ENCODE data around the gene TXN2.
"Not testable (repeated sequence)": the region's sequence is repeated elsewhere in the genome, so short reads cannot be mapped to it uniquely, and the experiment has no call there.

Gene TXN2

DNA sequence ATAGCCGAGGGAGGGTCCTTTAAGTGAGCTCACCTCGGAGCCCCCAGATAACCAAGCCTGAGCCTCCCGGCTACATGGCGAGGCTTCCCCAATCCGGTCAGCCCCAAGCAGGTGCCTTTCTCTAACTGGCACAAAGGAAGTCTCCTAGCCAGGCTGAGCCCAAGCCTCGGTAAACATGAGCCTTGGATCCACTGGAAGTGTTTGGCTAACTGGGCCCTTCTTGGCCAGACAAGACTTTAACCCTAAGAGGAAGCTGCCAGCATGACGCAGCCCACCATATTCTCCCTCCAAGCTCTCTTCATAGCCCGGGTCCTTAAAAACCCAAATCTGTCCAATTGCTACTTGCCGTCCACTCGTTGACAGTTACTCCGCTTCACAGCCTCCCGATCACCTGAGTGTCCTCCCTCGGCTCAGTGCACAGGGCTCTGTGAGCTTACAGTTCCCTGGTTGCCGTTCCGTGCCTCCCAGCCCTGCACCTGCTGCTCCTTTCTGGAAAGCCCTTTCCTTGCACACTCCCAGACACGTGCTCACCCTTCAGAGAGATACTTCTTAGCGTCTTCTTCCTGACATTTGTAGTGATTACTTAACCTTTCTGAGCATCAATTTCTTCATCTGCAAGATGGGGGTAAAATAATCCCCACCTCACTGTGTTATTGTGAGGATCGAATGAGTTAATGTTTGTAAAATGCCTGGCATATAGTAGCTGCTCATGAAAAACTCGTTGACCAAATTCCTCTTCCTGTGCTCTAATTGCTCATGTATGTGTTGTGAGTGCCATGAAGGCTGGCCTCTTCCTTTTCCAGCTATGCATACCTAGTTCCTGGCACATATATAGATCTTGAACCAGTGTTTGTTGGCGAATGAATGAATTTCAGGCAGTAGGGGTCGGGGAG is 25.6 kb downstream of the TXN2 start:
- no peak for DNase-seq (ENCODE audit: low read depth)

DNA sequence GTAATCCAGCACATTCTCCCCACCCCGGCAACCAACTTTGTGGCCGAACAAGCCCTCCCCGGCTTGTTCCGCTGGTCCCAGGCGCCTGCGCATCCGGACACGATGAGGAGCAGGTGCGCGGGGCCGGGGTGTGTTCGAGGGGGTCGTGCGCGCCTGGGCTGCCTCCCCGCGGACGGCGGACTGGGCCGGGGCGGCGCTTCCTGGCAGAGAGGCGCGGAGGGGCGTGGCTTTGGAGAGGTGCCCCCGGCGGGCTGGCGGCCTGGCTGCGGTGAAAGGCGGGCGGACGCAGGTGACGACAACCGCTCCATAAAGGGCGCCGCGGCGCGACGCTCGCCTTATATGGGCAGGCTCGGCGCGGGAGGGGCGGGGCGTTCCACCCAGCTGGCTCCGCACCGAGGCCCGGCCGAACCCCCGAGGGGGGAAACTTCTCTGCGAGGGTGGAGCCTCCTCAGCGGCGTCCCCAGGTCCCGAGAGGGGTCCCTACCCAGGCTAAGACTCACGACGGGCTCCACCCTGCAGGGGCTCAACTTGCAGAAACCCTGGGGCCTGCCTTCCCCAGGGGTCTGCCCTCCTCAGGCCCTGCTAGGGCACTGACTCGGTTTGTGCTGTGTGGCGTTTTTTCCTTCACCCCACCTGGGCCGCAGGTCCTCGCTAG is 26.4 kb downstream of the TXN2 start:
- peak; percentile 95 for DNase-seq (ENCODE audit: low read depth)

- no peak for DNase-seq (ENCODE audit: low read depth)
These were observed 27.5 kb downstream of the TXN2 start for GRCh38 chr22:36453855-36454378.

DNA sequence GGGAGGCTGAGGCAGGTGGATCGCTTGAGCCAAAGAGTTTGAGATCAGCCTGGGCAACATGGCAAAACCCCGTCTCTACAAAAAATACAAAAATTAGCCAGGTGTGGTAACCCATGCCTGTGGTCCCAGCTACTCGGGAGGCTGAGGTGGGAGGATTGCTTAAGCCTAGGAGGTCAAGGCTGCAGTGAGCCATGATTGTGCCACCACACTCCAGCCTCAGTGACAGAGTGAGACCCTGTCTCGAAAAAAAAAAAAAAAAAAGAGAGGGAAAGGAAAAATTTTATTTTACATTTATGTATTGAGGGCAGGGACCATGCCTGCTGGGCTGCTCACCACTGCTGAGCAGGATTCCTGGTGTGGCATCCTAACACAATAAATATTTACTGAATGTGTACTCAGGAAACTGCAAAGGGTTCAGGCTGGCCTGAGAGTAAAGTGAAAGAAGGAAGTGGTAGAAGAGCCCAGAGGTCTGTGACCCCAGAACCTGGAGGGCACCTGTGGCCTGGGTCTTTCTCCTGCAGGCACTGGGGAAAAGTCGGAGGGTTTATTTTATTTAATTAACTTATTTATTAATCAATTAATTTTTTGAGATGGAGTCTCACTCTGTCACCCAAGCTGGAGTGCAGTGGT is 28.3 kb downstream of the TXN2 start:
- DNase-seq (ENCODE audit: low read depth), result not testable (repeated sequence)

GRCh38 chr22:36452250-36452977 is 29.0 kb downstream of the TXN2 start:
- DNase-seq (ENCODE audit: low read depth), result no peak

GRCh38 chr22:36450923-36451322 is 30.5 kb downstream of the TXN2 start:
- DNase-seq (ENCODE audit: low read depth), result not testable (repeated sequence)

DNA sequence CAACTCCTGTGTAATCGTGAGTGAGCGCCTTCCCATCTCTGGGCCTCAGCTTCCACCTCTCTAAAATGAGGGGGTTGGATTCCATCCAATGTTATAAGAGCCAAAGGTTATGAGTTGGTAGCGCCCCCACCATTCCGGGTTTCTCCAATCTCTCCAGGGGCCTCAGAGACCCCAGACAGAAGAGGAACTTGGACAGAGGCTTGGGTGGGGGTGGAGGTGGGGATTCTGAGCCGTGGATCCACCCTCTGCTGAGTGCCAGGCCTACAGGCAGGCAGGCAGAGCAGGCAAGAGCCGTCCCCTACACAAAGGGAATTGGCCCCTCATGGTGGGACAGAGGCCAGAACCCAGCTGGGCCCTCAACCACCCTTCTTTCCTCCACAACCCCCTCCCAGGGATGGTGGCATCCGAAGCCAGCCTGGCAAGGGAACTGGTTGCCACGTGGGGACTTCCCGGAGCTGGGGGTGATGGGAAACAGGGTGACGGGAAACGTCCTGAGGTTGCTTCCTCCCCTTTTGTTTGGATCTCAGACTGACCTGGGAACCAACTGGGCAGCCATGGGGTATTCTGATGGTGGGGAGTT is 31.8 kb downstream of the TXN2 start:
- DNase-seq (ENCODE audit: low read depth), result no peak

DNA sequence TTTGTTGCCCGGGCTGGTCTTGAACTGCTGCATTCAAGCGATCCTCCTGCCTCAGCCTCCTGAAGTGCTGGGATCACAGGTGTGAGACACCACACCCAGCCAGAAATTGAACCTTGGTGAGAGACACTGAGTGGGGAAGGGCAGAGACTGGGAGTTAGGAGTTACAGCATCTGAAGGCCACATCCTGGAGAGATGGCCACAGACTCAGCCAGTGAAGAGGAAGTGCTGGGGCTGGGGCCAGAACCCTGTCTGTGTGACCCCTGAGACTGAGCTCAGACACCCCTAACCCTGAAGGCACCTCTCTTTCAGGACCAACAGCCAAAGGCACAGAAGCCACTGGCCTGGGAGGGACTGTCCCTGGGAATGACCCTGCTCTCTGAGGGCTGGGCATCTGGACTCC is 33.8 kb downstream of the TXN2 start:
- DNase-seq (ENCODE audit: low read depth), result no peak

GRCh38 chr22:36445158-36445668 is 36.2 kb downstream of the TXN2 start:
- no peak for DNase-seq (ENCODE audit: low read depth)

DNA sequence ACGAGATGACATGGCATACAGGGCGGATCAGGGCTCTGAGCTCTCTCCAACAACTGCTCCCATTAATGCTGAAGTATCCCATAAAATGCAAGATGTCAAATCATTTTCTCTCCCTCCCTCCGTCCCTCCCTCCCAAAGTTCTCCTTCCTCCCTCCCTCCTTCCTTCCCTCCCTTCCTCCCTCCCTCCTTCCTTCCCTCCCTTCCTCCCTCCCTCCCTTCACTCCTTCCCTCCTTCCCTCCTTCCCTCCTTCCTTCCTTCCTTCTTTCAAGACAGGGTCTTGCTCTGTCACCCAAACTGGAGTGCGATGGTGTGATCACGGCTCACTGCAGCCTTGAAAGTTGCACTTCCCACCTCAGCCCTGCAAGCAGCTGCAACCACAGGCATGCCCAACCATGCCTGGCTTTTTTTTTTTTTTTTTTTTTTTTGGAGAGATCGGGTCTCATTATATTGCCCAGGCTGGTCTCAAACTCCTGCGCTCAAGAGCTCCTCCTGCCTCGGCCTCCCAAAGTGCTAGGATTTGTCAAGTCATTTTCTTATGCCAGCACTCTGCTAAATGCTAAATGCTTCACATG is 38.2 kb downstream of the TXN2 start:
- DNase-seq (ENCODE audit: low read depth), result no peak

GRCh38 chr22:36442506-36443197 is 38.8 kb downstream of the TXN2 start:
- no peak for DNase-seq (ENCODE audit: low read depth)

- no peak for DNase-seq (ENCODE audit: low read depth)
These were observed 40.9 kb downstream of the TXN2 start for GRCh38 chr22:36440429-36441002.

DNA sequence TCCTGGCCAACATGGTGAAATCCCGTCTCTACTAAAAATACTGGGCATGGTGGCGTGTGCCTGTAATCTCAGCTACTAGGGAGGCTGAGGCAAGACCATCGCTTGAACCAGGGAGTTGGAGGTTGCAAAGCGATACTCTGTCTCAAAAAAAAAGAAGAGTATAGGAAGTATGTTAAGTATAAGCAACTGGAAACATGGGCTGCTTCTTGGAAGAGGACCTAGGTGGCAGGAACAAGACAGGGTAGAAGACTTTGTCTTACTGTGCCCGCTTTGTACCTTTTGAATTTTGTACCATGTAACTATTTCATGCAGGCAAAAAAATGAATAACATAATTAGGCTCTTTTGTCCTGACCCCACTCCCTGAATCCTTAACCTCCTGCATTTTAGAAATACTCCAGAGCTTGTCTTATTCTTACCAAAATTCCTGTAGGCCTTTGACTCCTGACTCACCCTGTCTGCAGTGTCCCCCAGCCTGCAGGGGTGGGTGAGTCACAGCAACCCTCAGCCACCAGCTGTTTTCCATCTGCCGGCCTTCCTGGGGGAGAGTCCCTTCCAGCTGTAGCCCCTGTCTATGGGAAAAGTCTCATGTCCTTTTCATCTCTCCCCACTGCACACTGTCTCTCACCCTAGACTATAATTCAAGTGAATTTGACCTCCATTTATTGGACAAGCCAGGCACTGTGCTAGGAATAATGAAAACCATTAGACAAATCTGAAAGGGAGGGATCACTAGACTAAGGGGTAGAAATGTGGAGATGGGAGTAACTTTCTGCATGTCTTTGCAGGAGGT is 41.8 kb downstream of the TXN2 start:
- no peak for DNase-seq (ENCODE audit: low read depth)

- DNase-seq (ENCODE audit: low read depth), result peak; percentile 75
These were observed 45.7 kb downstream of the TXN2 start for GRCh38 chr22:36435516-36436415.

DNA sequence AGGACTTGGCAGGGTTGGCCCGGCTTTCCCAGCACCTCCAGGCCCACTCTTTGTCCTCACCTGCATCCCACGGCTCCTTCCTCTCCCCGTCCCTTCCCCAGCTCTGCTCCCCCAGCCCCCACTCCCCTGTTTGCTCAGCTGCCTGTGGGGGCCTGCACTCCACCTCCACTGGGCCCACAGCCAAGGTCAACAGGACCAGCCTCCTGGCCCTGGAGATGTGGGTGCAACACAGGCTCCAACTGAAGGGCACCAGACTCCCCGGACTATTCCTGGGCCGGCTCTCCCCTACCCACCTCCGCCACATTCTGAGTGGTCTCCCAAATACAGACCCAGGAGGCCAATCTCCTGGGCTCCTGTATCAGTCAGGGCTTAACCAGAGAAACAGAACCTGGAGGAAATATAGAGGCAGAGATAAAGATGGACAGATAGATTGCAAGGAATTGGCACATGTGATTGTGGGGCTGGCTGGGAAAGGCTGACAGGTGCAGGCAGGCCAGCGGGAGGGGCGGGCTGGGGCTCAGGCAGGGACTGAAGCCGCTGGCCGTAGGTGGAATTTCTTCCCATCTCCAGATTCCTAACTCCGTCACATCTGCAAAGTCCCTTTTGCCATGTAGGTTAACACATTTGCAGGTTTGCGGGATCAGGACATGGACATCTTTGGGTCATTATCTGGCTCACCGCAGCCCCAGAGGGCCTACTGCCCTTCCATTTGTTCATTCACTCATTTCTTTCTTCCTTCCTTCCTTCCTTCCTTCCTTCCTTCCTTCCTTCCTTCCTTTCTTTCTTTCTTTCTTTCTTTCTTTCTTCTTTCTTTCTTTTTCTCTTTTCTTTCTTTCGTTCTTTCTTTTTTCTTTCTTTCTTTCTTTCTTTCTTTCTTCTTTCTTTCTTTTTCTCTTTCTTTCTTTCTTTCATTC is 47.9 kb downstream of the TXN2 start:
- DNase-seq (ENCODE audit: low read depth), result no peak

DNA sequence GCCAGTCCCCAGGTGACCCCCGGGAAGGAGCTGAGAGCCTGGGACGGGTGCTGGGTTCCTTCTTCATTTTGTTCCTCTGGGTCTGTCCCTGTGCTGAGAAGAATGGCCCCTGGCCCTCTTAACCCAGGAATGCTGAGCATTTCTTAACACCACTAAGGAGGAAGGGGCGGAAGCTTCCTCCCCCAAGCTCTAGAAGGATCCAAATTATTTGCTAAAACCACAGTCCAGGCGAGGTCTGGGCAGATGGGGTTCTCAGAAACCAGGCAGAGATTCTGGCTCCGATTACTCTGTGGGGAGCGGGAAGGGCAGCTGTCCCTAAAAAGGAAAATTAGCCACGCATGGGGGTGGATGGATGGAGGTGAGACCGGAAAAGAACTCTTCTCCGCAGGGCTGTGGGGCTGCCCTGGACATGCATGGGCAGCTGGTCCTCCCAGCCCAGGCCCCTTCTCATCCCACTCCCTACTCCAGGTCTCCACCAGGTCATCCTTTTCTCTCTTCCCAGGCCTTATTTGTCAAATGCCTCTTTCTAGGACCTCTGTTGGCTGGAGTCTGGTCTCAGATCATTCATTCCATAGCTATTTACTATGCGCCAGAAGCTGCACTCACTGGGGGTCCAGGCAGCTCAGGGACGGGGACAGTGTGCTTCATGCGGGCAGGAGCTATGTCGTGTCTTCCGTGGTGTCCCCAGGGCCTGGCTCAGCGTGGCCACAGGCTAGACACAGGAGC is 48.7 kb downstream of the TXN2 start:
- DNase-seq (ENCODE audit: low read depth), result no peak
